ENCODE data around the gene CMYA5.

CMYA5 gene

GRCh38 chr5:79814699-79815098 is 125.1 kb downstream of the CMYA5 start:
- TF ChIP-seq ZNF274 (IDR thresholded peaks at IDR 0.05; ENCODE audit: low read depth, low read length) = no peak
- H3K4me3 ChIP-seq (ENCODE audit: low read length) = no peak overlapping the region

DNA sequence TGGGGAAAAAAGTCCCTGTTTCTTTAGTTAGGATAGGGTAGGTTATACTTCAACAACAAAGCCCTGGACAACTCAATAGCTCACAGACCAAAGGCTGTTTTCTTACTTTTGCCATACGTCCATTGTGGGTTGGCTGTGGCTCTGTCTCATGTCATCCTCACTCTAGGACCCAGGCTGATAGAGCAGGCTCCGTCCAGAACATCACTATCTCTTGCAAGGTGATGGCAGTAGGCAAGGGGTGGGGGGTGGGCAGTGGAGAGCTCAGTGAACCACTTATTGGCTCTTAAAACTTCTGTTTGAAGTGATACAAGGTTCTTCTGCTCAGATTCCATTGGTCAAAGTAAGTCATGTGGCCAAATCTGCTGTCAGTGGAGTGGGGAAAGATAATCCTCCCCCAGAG is 126.4 kb downstream of the CMYA5 start:
- no peak for TF ChIP-seq ZNF274 (IDR thresholded peaks at IDR 0.05; ENCODE audit: low read depth, low read length)
- H3K4me3 ChIP-seq (ENCODE audit: low read length) = no peak overlapping the region

DNA sequence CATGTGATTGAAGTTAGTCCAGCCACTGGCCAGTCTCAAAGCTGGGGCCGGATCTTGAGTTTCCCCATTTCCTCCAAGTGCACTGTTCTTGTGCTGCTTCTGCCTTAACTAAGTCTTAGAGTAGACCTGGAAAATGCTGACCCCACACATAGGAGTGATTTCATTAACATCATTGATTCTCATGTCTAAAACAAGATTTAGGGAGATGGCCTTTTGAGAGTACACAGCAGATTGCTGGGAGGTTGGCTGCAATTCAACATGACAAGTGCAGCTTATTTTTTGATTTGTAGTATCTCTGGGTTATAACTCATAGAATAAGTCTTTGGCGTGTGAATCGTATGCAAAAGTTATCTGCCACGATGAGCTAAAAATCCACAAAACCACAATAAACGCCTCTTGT is 131.0 kb downstream of the CMYA5 start:
- TF ChIP-seq ZNF274 (IDR thresholded peaks at IDR 0.05; ENCODE audit: low read depth, low read length) = no peak
- H3K4me3 ChIP-seq (ENCODE audit: low read length) = no peak overlapping the region

DNA sequence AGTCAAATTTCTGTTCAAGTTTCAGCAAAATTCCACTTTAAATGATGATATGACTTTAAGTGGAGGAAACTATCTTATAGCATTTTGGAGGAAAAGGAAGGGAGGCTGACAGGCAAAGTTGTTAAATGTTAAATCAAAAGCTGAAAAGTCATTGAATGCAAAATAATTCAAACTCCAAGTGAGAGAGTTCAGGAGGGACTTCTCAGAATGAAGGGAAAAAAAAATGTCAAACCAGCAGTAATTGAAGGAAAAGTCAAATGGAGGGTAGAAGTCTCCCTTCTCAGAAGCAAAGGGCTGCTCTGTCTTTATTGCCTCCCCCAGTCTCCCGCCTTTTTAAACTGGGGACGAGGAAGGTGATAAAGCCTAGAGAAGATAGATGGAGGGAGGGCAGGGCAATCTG is 134.8 kb downstream of the CMYA5 start:
- TF ChIP-seq ZNF274 (IDR thresholded peaks at IDR 0.05; ENCODE audit: low read depth, low read length) = no peak
- no peak overlapping the region for H3K4me3 ChIP-seq (ENCODE audit: low read length)

- H3K4me3 ChIP-seq (ENCODE audit: low read length) = no peak overlapping the region
- no peak for TF ChIP-seq ZNF274 (IDR thresholded peaks at IDR 0.05; ENCODE audit: low read depth, low read length)
Observed at GRCh38 chr5:79825802-79826201, 136.2 kb downstream of the CMYA5 start.

GRCh38 chr5:79827159-79827629 is 137.6 kb downstream of the CMYA5 start:
- TF ChIP-seq ZNF274 (IDR thresholded peaks at IDR 0.05; ENCODE audit: low read depth, low read length) = no peak
- no peak overlapping the region for H3K4me3 ChIP-seq (ENCODE audit: low read length)

- no peak for TF ChIP-seq ZNF274 (IDR thresholded peaks at IDR 0.05; ENCODE audit: low read depth, low read length)
- H3K4me3 ChIP-seq (ENCODE audit: low read length) = no peak overlapping the region
Observed at GRCh38 chr5:79829260-79829659, 139.6 kb downstream of the CMYA5 start.

- TF ChIP-seq ZNF274 (IDR thresholded peaks at IDR 0.05; ENCODE audit: low read depth, low read length) = no peak
- no peak overlapping the region for H3K4me3 ChIP-seq (ENCODE audit: low read length)
Observed at GRCh38 chr5:79831381-79832309, 142.0 kb downstream of the CMYA5 start.

DNA sequence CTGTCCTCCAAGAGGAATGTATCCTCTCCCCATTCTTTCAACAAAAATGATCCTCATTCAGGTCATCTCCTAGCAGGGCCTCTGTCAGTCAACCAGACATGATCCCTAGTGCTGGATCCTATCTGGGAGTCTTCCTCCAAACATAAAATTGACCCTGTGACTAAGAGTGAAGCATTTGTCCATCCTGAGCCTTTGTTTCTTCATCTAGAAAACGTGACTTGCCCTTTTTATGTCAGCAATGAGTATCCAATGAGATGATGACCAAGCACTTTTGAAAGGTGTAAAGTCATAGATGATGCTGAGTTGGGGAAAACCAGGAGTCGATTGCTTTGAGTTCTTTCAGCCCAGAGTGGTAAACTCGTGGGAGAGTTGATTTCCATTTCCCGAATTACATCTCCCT is 143.3 kb downstream of the CMYA5 start:
- TF ChIP-seq ZNF274 (IDR thresholded peaks at IDR 0.05; ENCODE audit: low read depth, low read length) = no peak
- no peak overlapping the region for H3K4me3 ChIP-seq (ENCODE audit: low read length)

- H3K4me3 ChIP-seq (ENCODE audit: low read length) = no peak overlapping the region
- no peak for TF ChIP-seq ZNF274 (IDR thresholded peaks at IDR 0.05; ENCODE audit: low read depth, low read length)
Observed at GRCh38 chr5:79834098-79834753, 144.6 kb downstream of the CMYA5 start.

DNA sequence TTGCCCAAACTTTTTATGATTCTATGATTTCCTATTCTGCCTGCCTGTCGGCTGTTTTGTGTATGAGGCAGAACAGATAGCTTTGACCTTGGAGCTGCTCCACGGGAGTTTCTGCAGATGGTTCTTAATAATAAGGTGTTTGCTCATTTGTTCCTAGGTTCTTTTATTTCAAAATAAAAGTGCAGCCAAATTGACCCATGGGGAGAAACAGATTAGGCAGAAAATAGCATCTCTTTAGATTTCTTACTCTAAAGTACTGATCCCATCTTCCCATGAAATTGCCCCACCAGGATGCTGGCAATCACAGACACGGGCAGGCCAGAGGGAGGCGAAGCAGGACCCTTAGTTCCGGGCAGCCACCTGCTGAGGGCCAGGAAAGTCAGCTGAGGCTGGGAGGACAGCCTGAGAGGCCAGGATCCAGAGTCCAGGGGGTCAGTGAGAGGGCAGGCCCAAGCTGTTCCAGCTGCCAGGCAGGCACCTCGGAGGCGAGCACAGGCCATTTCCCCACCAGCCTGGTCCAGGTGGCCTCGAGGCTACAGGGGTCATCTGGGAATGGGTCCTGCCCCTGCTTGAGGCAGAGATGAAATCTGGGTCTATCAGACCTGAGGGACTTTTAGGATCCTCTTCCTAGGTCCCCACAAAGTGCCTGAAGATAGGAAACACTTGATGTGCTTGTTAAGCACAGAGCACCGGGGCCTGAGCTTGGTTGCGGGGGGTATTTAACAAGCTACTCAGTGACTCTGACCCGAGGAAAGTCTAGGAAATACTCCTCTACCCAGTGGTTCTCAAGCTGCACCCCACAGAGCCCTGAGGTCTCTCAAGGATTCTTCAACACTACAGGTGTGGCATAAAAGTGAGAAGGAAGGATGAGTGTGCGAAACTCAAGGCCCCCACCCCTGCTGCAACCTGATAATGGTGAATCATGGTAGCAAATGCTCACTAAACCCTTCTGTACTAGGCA is 145.4 kb downstream of the CMYA5 start:
- no peak overlapping the region for H3K4me3 ChIP-seq (ENCODE audit: low read length)
- no peak for TF ChIP-seq ZNF274 (IDR thresholded peaks at IDR 0.05; ENCODE audit: low read depth, low read length)

- no peak overlapping the region for H3K4me3 ChIP-seq (ENCODE audit: low read length)
Observed at GRCh38 chr5:79837761-79838551, 148.3 kb downstream of the CMYA5 start.

More at GRCh38 chr5:79837761-79838551, 148.3 kb downstream of the CMYA5 start:
- TF ChIP-seq ZNF274 (IDR thresholded peaks at IDR 0.05; ENCODE audit: low read depth, low read length) = no peak
